Endothelial cell of umbilical vein (primary cell): ENCODE data around the gene HEBP1.

ENCODE experiments used
- POLR2A ChIP-seq: IDR thresholded peaks from 2 replicates; pipeline ENCODE4 v1.6.1; 2012; ENCODE audit warnings: low read depth, mild to moderate bottlenecking, control low read depth, low read length
- POLR2AphosphoS5 ChIP-seq: IDR thresholded peaks from 2 replicates; pipeline ENCODE4 v1.6.1; 2012; ENCODE audit warnings: low read depth, mild to moderate bottlenecking, control low read depth, low read length, moderate library complexity; ENCODE audit not compliant: insufficient read depth
- TF ChIP-seq, protein P1 (sequence below), 2 donors: IDR thresholded peaks; 1 replicate in 1 of 2; 2 replicates in 1 of 2; pipeline ENCODE4 v1.5.1; 2011; ENCODE audit warnings: low read length in 2 of 2, mild to moderate bottlenecking in 2 of 2, moderate library complexity in 2 of 2, control low read depth in 1 of 2, inconsistent platforms in 1 of 2, low read depth in 1 of 2; ENCODE audit not compliant: insufficient read depth in 1 of 2; ENCODE audit errors: extremely low read depth in 1 of 2

DNA sequence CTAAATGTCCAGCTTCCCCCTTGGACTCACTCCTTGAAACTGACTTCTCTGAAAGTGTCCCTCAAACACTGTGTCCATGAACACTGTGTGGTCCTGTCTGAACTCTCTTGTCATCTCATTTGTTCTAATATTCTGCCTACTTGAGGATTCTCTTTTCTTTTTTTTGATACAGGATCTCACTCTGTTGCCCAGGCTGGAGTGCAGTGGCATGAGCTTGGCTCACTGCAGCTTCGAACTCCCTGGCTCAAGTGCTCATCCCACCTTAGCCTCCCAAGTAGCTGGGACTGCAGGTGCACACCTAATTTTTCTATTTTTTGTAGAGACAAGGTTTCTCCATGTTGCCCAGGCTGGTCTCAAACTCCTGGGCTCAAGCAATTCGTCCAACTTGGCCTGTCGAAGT is 4.9 kb upstream of the HEBP1 start:
- TF ChIP-seq POLR2A (no peak), POLR2AphosphoS5 (no peak)
- TF ChIP-seq, protein P1, sequence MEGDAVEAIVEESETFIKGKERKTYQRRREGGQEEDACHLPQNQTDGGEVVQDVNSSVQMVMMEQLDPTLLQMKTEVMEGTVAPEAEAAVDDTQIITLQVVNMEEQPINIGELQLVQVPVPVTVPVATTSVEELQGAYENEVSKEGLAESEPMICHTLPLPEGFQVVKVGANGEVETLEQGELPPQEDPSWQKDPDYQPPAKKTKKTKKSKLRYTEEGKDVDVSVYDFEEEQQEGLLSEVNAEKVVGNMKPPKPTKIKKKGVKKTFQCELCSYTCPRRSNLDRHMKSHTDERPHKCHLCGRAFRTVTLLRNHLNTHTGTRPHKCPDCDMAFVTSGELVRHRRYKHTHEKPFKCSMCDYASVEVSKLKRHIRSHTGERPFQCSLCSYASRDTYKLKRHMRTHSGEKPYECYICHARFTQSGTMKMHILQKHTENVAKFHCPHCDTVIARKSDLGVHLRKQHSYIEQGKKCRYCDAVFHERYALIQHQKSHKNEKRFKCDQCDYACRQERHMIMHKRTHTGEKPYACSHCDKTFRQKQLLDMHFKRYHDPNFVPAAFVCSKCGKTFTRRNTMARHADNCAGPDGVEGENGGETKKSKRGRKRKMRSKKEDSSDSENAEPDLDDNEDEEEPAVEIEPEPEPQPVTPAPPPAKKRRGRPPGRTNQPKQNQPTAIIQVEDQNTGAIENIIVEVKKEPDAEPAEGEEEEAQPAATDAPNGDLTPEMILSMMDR (IDR thresholded peaks at IDR 0.05; ENCODE audit: extremely low read depth in 1 of 2, insufficient read depth in 1 of 2, low read depth in 1 of 2, low read length in 2 of 2) = no peak
